Mesendoderm (in vitro differentiated cells): Measurements from ENCODE around the gene CKS2.

Source experiments
- DNase-seq: peaks from one replicate; pipeline ENCODE4 v3.0.0; 2013
- H2AK5ac ChIP-seq: 2 replicates; pipeline ENCODE4 v1.6.1; 2013; ENCODE audit warnings: low read length, inconsistent platforms
- H2BK120ac ChIP-seq: 2 replicates; pipeline ENCODE4 v1.6.1; 2013; ENCODE audit warnings: low read depth, mild to moderate bottlenecking, low read length, moderate library complexity, mixed read lengths
- H2BK15ac ChIP-seq: replicated peaks from 2 replicates; pipeline ENCODE4 v1.6.1; 2013; ENCODE audit warnings: low read depth, mild to moderate bottlenecking, moderate library complexity
- H2BK5ac ChIP-seq: 2 replicates; pipeline ENCODE4 v1.6.1; 2013; ENCODE audit warnings: low read length, inconsistent platforms
- H3K18ac ChIP-seq: 2 replicates; pipeline ENCODE4 v1.6.1; 2013; ENCODE audit warnings: mild to moderate bottlenecking, low read length, mixed read lengths
- H3K23ac ChIP-seq: one replicate; pipeline ENCODE4 v1.6.1; 2013; ENCODE audit warnings: low read length
- H3K27ac ChIP-seq: 2 replicates; pipeline ENCODE4 v1.5.1; 2013; ENCODE audit warnings: low read depth, mild to moderate bottlenecking, inconsistent platforms, low read length, moderate library complexity
- H3K27me3 ChIP-seq: 2 replicates; pipeline ENCODE4 v1.6.1; 2013; ENCODE audit warnings: low read length, control low read depth, mild to moderate bottlenecking, inconsistent platforms; ENCODE audit not compliant: insufficient read depth, poor library complexity
- H3K36me3 ChIP-seq: 2 replicates; pipeline ENCODE4 v1.6.1; 2013; ENCODE audit warnings: low read length, inconsistent platforms; ENCODE audit not compliant: control insufficient read depth, insufficient read depth
- H3K4ac ChIP-seq: one replicate; pipeline ENCODE4 v1.6.1; 2013; ENCODE audit warnings: low read depth, mild to moderate bottlenecking, low read length, moderate library complexity
- H3K4me1 ChIP-seq: 2 replicates; pipeline ENCODE4 v1.6.1; 2013; ENCODE audit warnings: low read depth, low read length, inconsistent platforms; ENCODE audit not compliant: control insufficient read depth
- H3K4me2 ChIP-seq: 2 replicates; pipeline ENCODE4 v1.6.1; 2013; ENCODE audit warnings: low read length
- H3K4me3 ChIP-seq: 2 replicates; pipeline ENCODE4 v1.5.1; 2013; ENCODE audit warnings: mild to moderate bottlenecking, low read length
- H3K56ac ChIP-seq: one replicate; pipeline ENCODE4 v1.6.1; 2013; ENCODE audit warnings: low read length
- H3K79me1 ChIP-seq: 2 replicates; pipeline ENCODE4 v1.6.1; 2013; ENCODE audit warnings: low read length, inconsistent platforms
- H3K79me2 ChIP-seq: 2 replicates; pipeline ENCODE4 v1.6.1; 2013; ENCODE audit warnings: mild to moderate bottlenecking, low read length; ENCODE audit not compliant: control insufficient read depth, insufficient read depth
- H3K9ac ChIP-seq: 2 replicates; pipeline ENCODE4 v1.6.1; 2013; ENCODE audit warnings: low read length, inconsistent platforms
- H4K5ac ChIP-seq: one replicate; pipeline ENCODE4 v1.6.1; 2013; ENCODE audit warnings: low read length
- H4K8ac ChIP-seq: one replicate; pipeline ENCODE4 v1.6.1; 2013; ENCODE audit warnings: low read depth, mild to moderate bottlenecking, control low read depth, low read length, moderate library complexity
- whole genome bisulfite sequencing: extraction: QIAGEN DNeasy Blood & Tissue Kit; methylation state at CpG from one replicate; pipeline ENCODE4 v1.1.7; 2013; ENCODE audit warnings: low lambda C conversion rate, missing lambda C conversion rate; ENCODE audit not compliant: insufficient coverage; ENCODE audit errors: extremely low coverage; 5-methylcytosine and 5-hydroxymethylcytosine counted together

CKS2 gene

DNA sequence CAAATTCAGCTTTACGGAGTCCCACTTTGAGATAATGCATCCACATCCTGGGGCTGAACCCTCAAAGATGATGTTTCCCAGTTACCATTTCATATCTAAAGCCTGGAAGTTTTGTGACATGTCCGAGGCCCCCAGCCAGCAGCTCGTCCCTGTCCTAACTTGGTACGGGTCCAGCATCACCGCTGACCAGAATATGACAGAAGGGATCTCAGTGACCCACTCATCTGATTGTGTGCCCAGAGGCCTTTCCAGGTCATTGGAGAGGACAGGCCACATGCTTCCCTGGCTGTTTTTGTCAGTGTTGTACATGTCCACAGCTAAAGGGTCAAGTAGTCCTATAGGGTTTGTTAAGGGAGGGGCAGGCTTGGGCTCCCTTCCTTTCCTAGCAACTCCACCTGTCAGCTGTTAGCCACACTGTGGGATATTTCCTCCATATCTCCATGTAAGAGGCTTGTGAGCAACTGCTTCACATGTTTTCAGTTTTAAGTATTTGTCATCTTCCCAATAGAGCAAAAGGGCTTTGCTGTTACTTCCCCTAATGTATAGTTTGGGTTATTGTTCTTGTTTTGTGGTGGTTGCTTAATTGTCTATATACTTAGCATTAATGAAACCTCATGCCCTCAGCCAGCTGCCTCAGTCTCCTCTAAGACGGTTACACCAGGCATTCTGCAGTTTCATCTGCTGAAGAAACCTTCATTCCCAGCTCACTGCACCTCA lies 40.7 kb downstream of the CKS2 start:
- Histone ChIP-seq H3K18ac (no peak overlapping the region), H3K79me2 (no peaks in the 10 kb centered on the region), H3K4me3 (no peak overlapping the region), H3K4ac (no peak overlapping the region), H3K4me2 (no peak overlapping the region), H3K56ac (no peak overlapping the region), H3K9ac (no peak overlapping the region), H3K27me3 (no peaks in the 10 kb centered on the region), H3K4me1 (no peaks in the 10 kb centered on the region), H3K36me3 (peaks cover 21% of the 10 kb centered on the region), H3K27ac (no peak overlapping the region), H3K23ac (no peak overlapping the region), H2BK5ac (no peak overlapping the region), H2BK15ac (no peak overlapping the region), H2BK120ac (no peak overlapping the region), H3K79me1 (peaks cover 4% of the 10 kb centered on the region), H4K5ac (no peak overlapping the region), H4K8ac (no peak overlapping the region), H2AK5ac (no peak overlapping the region)
- DNase-seq: no peak
- no CpG with 5 or more reads among the region's 6 CpGs for WGBS

DNA sequence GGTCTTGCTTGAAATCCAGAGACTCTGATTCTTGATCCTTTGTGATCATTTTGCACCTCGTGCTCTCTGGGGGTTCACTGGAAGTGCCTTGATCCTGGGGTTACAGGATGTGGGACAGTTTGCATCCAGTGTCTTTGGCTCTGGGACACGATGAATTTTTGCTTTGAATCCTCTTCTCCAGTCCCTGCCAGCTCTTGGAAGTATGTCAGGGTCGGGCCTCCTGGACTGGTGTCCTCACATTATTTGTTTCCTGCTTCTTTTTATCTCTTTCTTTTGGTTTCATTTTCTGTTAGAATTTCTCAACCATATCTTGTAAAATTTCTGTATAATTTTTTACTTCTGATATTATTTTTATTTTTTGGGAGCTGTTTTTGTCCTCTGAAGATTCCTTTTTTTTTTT lies 41.5 kb downstream of the CKS2 start:
- no peak for DNase-seq
- Histone ChIP-seq H4K8ac (no peak overlapping the region), H3K4ac (no peak overlapping the region), H3K4me3 (no peak overlapping the region), H3K18ac (no peak overlapping the region), H3K4me2 (no peak overlapping the region), H2BK15ac (no peak overlapping the region), H4K5ac (no peak overlapping the region), H3K4me1 (no peaks in the 10 kb centered on the region), H3K27ac (no peak overlapping the region), H2AK5ac (no peak overlapping the region), H3K79me1 (peaks cover 4% of the 10 kb centered on the region), H3K23ac (no peak overlapping the region), H3K56ac (no peak overlapping the region), H2BK120ac (no peak overlapping the region), H3K36me3 (peaks cover 24% of the 10 kb centered on the region), H3K9ac (no peak overlapping the region), H3K79me2 (no peaks in the 10 kb centered on the region), H3K27me3 (no peaks in the 10 kb centered on the region), H2BK5ac (no peak overlapping the region)
- WGBS: no CpG with 5 or more reads among the region's 3 CpGs

- H3K4me1 ChIP-seq: no peaks in the 10 kb centered on the region
- H4K5ac ChIP-seq: no peak overlapping the region
- no peak overlapping the region for H3K27ac ChIP-seq
- no peaks in the 10 kb centered on the region for H3K27me3 ChIP-seq
- H3K56ac ChIP-seq: no peak overlapping the region
- no peak overlapping the region for H3K9ac ChIP-seq
- H2AK5ac ChIP-seq: no peak overlapping the region
- H3K4me3 ChIP-seq: no peak overlapping the region
- no peak overlapping the region for H2BK120ac ChIP-seq
- no peak overlapping the region for H4K8ac ChIP-seq
- no peaks in the 10 kb centered on the region for H3K79me2 ChIP-seq
- H3K4ac ChIP-seq: no peak overlapping the region
- no CpG with 5 or more reads among the region's 8 CpGs for WGBS
- H3K79me1 ChIP-seq: peaks cover 4% of the 10 kb centered on the region
- DNase-seq: no peak
- no peak overlapping the region for H2BK15ac ChIP-seq
- H3K18ac ChIP-seq: no peak overlapping the region
- H3K36me3 ChIP-seq: peaks cover 27% of the 10 kb centered on the region
- no peak overlapping the region for H3K4me2 ChIP-seq
- H3K23ac ChIP-seq: no peak overlapping the region
- H2BK5ac ChIP-seq: no peak overlapping the region
These were observed 42.1 kb downstream of the CKS2 start for GRCh38 chr9:89352874-89353649.

DNA sequence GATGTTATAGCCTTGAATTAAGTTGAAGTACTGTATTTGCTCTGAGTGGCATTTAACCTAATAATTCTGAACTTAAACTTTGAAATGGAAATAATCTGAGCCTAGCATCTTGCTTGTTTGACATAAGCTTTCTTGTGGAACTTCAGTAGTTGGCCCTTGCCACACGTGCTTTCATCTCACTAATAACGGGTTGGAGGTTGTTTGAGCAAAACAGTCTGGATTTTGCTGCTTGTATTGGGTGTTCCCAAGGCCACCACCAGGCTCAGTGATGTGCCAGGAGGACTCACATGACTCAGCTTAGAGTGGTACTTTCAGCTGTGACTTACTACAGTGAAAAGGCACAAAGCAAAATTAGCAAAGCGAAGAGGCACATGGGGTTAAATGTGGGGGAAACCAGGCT lies 43.0 kb downstream of the CKS2 start:
- no peak overlapping the region for H3K9ac ChIP-seq
- no peak overlapping the region for H2BK120ac ChIP-seq
- H2BK5ac ChIP-seq: no peak overlapping the region
- H2BK15ac ChIP-seq: no peak overlapping the region
- no peak overlapping the region for H3K56ac ChIP-seq
- H3K23ac ChIP-seq: no peak overlapping the region
- no peak overlapping the region for H2AK5ac ChIP-seq
- no peak overlapping the region for H3K27ac ChIP-seq
- no peak overlapping the region for H3K4me3 ChIP-seq
- H3K4me1 ChIP-seq: no peaks in the 10 kb centered on the region
- DNase-seq: no peak
- H3K4me2 ChIP-seq: no peak overlapping the region
- H4K5ac ChIP-seq: no peak overlapping the region
- H3K18ac ChIP-seq: no peak overlapping the region
- no CpG with 5 or more reads among the region's 3 CpGs for WGBS
- H3K79me2 ChIP-seq: no peaks in the 10 kb centered on the region
- H4K8ac ChIP-seq: no peak overlapping the region
- H3K27me3 ChIP-seq: no peaks in the 10 kb centered on the region
- H3K4ac ChIP-seq: no peak overlapping the region
- H3K36me3 ChIP-seq: peaks cover 27% of the 10 kb centered on the region
- peaks cover 4% of the 10 kb centered on the region for H3K79me1 ChIP-seq

DNA sequence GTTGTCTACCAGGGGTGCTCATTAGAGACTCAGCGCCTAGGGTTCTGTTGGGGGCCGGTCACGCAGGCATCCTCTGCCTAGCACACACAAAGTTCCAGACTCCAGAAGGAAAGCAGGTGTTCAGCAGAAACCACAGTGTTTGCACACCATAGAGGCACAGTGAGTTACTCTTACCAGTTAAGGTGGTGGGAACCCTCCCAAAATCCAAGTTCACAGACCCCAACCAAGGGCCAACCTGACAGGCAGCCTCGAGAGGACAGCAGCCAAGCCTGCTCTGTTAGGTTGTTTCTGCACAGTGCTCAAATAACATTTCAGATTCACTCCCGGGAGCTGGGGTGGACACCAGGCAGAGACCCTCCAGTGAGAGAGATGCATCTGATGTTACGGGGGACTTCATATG lies 43.5 kb downstream of the CKS2 start:
- H3K18ac ChIP-seq: no peak overlapping the region
- no peak overlapping the region for H3K27ac ChIP-seq
- no peak overlapping the region for H3K4me3 ChIP-seq
- no peak overlapping the region for H4K5ac ChIP-seq
- H3K36me3 ChIP-seq: peaks cover 28% of the 10 kb centered on the region
- H4K8ac ChIP-seq: no peak overlapping the region
- H2BK120ac ChIP-seq: no peak overlapping the region
- no peak overlapping the region for H3K56ac ChIP-seq
- no peak overlapping the region for H2AK5ac ChIP-seq
- no peak overlapping the region for H2BK5ac ChIP-seq
- no peak overlapping the region for H3K23ac ChIP-seq
- no peak overlapping the region for H2BK15ac ChIP-seq
- H3K27me3 ChIP-seq: no peaks in the 10 kb centered on the region
- no peak overlapping the region for H3K4me2 ChIP-seq
- no peak overlapping the region for H3K9ac ChIP-seq
- no peaks in the 10 kb centered on the region for H3K79me2 ChIP-seq
- H3K79me1 ChIP-seq: peaks cover 4% of the 10 kb centered on the region
- no CpG with 5 or more reads among the region's 6 CpGs for WGBS
- no peaks in the 10 kb centered on the region for H3K4me1 ChIP-seq
- no peak for DNase-seq
- H3K4ac ChIP-seq: no peak overlapping the region
